NCI-H187 (cell line): ENCODE data around the gene CLEC2A.

ENCODE experiments used
- DNase-seq, 2 experiments: peaks; one replicate each; lab custom pipeline; 2025; lab: John Stamatoyannopoulos, UW

Gene CLEC2A

GRCh38 chr12:9933958-9934357, 1.8 kb upstream of the CLEC2A start:
- no peak for DNase-seq

DNA sequence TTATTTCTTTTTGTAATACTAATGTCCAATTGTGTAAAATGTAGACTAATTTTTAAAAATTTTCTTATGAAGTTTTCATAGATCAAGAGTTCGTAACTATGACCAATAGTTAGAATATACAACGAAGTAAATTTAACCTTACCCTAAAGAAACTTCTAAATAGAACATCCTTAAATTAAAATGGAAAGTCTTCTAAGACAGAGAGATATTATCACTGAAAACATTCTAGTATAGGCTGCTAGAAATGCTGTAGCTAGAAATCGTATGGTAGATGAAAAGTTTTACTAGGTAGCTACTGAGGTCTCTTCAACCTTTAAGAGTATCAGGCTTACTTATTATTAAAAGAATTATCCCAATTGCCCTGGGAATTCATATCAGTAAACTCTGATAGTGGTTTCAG, 925 bp downstream of the CLEC2A start:
- no peak for DNase-seq

DNA sequence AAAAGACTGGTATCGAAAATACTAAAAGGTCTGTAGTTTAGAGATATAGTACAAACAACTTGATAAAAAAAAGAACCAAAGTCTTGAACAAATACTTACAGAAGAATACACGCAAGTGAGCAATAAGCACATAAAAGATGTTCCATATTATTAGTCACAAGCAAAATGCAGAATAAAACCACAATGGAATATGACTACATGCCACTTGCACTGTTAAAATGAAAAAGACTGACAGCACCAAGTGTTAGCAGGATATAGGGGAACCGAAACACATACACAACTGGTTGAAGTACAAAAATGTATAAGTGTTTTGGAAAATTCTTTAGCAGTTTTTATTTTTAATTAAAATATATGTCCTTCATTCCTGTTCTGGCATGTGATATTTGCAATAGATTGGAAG, 3.6 kb downstream of the CLEC2A start:
- no peak for DNase-seq

DNA sequence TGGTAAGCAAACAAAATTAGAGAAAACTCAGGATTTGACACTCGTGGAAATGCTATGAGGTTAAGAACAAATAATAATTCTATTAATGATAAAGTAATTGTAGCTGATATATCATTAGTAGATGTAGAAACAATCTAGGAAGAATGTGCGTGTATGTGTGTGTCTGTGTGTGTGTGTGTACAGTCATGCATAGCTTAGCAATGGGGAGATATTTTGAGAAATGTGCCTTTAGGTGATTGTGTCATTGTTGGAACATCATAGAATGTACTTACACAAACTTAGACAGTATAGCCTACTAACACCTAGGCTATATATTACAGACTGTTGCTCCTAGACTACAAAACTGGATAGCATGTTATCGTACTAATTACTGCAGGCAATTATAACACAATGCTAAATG, 5.3 kb downstream of the CLEC2A start:
- DNase-seq: no peak

GRCh38 chr12:9925705-9926393, 6.3 kb downstream of the CLEC2A start:
- no peak for DNase-seq

GRCh38 chr12:9922429-9922828, 9.7 kb downstream of the CLEC2A start:
- no peak for DNase-seq

- no peak for DNase-seq
Measured at GRCh38 chr12:9920451-9920850, 11.7 kb downstream of the CLEC2A start.

DNA sequence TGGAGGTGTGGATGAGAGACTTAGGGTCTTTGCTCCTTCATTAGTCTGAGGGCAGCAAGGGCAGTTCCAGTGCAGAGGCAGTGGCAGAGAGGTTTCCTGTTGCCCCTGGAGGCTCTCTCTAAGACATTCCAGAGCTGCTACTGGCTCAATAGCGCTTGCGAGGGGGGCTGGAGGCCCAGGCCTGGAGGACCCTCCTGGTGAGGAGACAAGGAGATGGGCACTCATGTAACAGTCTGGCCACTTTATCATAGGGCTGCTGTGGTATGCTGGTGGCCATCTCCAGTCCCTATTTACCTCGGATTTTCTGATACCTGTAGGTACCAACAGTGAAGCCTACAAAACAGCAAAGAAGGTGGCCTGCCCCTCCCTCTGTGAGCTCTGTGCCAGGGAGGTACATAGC, 12.7 kb downstream of the CLEC2A start:
- no peak for DNase-seq

DNA sequence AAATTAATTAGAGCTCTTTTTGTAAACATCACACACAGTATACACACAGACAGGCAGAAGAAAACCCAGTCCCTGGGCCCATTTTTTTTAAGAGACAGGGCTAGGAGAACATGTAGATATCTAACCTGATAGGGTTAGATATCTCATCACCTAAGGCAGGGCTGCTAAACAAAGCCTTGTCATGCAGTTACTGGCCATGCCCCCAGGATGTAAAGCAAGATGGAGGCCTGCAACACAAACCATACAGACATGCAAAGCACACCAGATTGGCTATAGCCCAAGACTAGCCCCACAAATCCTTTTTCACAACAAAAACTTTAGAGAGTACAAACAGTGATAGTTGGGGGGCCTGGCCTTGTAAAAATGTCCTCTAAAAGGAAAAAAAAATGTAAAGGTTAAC, 20.5 kb downstream of the CLEC2A start:
- no peak for DNase-seq

DNA sequence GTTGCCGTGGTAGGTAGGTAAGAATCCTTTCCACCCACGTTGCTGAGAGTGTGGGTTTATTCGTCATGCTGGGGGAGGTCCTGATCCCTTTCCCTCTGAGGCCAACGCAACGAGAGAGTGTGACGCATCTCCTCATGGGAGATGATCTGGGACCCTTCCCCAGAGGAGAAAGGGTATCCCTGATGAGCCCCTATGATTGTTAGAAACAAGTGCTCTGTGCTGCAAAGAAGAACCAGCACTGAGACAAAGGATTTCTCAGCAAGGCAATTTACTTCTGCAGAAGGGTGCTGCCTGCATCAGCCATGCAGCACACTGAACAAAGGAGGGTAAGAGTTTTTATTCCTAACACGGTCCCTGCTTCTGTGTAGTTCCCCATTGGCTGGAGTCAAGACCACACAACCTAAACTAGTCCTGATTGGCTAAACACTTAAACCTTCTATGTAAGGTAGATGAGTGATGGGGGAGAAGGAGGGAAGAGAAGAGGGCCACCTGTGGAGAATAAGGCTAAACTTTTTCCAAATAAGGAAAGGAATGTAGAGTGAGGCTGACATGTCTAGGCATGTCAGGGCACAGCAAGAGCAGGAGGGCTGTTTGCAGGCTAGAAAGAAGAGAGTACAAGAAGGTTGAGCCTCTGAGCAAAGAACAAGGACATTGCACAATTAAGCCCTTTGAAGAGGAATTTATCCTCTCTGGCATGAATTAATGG, 21.3 kb downstream of the CLEC2A start:
- DNase-seq: no peak

DNA sequence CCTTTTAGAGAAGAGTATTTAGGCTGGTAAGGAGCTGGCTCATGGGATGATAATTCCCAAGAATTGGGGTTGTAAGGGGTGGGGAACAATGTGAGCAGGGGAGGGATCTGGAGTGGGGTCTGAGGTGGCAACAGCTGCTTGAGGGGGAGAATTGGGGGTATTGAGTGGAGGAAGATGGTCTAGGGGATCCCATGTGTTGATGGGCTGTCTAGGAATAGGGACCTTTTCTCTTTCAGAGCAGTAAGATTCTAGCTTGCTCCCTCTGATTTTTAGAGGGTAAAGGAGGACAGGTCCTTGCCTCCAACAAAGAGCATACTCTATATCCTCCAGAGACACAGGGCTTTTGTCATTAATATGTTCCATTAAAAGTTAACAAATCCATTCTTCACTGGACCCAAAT, 22.4 kb downstream of the CLEC2A start:
- DNase-seq: no peak

DNA sequence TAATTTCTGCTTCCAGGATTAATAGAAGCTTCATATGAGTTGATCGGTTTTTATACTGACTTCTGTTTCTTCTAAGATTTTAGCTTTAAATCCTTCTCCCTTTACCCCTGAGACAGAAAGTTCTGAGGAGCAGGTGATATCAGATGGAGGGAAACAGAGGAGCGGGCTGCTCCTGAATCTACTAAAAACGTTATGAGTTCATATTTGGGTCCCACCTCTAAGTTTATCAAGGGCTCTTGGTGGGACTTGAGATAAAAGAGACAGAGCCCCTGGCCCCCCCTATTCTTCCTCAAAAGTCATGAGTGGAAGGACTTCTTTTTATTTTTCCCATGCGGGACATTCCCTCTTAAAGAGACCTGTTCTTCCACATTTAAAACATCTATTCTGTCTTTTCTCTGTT, 23.8 kb downstream of the CLEC2A start:
- no peak for DNase-seq

DNA sequence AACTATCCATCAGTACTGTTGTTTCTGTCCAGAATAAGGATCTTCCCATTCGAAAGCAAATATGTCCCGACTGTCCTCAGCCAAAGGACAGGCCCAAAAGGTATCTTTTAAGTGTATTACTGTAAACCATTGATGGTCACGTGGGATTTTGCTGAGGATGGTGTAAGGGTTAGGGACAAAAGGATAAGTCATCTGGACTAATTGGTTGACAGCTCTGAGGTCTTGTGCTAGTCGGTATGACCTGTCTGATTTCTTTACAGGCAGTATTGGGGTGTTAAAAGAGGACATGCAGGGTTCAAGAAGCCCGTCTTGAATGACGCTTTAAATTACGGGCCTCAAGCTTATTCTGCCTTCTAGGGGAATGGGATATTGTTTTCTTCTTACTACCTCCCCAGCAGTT, 24.4 kb downstream of the CLEC2A start:
- DNase-seq: no peak

DNA sequence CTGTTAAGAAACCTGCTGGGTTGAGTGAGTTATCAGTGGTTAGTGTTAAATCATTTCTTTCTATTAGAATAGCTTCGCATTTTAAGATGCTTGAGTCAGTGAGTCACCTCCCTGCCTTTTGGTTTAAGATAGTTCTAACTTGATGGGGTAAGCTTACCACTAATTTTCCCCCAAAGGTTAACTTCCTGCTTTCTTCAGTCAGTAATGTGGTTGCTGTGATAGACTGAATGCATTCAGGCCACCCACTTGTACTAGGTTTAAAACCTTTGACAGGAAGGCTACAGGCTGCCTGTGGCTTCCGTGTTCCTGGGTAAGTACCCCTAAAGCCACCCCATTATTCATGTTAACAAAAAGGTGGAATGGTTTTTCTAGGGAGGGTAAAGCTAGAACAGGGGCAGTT, 25.3 kb downstream of the CLEC2A start:
- no peak for DNase-seq

GRCh38 chr12:9902539-9903228, 29.5 kb downstream of the CLEC2A start:
- no peak for DNase-seq

DNA sequence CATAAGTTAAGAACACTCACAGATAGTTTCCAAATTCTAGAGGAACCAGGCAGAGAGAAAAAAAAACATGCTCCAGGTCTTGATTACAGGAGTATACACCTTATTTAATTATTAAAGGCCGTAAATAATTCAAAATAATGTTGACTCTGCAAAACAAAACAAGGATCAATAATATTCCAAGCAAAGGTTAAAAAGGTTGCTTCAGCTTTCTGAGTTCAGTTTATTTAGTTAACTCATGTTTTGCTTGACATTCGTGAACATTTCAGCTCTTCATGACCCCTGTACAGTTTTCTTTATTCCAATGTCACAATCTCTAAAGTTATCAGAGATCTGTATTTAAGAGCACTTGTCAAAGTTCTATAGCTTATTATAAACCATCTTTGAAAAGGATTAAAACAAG, 31.2 kb downstream of the CLEC2A start:
- no peak for DNase-seq

GRCh38 chr12:9899209-9899608, 33.0 kb downstream of the CLEC2A start:
- no peak for DNase-seq

DNA sequence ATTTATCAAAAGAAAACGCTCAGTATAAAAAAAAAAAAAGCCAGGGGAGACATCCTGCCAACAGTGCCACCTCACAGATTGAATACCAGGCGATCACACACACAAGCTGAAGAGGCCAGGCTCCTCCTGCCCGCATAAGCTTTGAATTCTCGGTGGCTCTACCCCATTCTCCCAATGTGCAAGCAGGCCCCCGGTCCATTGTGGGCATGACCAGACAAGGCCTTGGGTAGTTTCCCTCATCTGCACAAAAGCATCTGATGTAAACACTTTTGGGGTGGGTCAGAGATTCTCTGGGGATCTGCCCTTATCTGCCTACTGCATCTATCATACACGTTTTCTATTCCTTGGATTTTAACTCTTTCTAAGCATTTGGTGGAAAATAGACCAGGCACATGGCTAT, 34.6 kb downstream of the CLEC2A start:
- no peak for DNase-seq

DNA sequence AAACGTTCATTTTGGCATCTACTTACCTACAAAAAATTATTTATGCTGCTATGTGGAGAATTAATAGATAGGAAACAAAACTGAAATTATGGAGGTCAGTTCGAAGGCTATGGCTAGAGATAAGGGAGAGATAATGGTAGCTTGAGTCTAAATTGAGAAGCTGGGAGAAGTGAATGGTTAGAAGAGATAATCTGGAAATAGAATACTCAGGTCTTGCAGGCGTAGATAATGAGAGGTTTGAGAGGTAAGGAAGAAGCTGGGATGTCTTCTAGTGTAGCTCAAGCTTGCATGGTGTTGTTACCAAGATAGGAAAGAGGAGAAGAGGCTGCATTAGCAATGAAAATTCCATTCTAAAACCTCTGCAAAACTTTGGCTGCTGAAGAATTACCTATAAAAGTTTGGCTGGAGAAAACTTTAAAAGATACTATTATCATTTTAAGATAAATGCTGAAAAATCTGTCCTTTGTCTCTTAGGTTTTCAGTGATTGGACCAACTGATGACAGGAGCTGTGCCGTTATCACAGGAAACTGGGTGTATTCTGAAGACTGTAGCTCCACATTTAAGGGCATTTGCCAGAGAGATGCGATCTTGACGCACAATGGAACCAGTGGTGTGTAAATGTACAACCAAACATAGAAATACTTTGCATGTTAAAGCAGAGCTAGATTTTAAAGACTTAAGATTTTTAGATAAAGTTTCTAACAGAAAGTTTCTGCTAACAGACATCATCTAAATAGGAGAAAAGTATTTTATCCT, 36.8 kb downstream of the CLEC2A start:
- no peak for DNase-seq

DNA sequence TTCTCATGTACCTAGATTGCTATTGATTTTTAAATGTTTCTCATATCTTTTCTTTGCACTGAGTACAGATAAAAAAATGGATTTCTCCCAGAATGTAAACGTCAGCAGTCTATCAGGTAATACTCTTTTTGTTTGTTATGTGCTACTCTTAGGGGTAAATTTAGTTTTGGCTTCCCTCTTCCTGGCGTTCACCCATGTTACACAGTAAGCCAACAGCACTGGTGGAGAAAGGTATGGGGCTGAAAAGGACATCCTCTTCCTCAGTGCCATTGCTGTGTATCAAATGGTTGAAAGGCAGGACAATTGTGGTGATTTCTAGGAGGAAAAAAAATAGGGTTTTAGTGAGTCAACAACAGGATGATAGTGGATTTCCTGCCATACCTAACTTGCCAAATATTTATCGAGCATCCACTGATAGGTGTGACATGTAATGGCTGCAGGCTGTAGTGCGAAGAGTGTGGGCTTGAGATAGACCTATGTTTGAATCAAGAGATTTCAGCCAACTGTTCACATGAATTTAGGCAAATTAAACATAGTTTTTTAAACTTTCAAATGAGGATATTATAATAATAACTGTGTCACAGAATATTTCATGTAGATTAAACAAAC, 43.4 kb downstream of the CLEC2A start:
- DNase-seq: no peak

- DNase-seq: no peak
Measured at GRCh38 chr12:9883175-9883574, 49.0 kb downstream of the CLEC2A start.

DNA sequence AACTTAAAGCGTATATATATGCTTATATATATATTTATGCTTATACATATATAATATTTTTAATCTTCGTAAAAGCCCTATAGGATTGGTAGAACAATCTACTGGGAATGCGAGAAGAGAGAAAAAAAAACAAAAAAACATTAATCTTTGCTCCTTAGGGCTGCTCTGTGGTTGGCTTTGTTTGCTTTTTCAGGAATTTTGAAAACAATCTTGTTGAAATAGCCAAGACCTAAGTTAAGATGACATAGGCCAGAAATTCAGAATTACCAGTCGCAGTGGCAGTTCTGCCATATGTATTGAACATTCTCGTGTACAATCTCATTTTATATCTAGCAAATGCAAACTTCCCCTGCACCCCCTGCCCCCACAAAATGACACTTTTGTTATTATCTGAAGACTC, 50.2 kb downstream of the CLEC2A start:
- no peak for DNase-seq
